CD14-positive monocyte (primary cell): ENCODE measurements around the gene SLC5A12. TPM values are rescaled to one million over a fixed set of nuclear protein-coding genes. Genes with fewer than 3 reads are reported as not detected.

ENCODE experiments used
- DNase-seq, 3 donors: peaks; one replicate each; pipeline ENCODE4 v3.0.0-alpha.2; 2011 to 2022
- H2AFZ ChIP-seq: 2 replicates; pipeline ENCODE4 v1.6.0; 2012; ENCODE audit warnings: mild to moderate bottlenecking, low read depth, low read length, inconsistent platforms; ENCODE audit not compliant: insufficient read depth, poor library complexity, severe bottlenecking
- H3K27ac ChIP-seq, 2 donors: 1 replicate in 1 of 2; 2 replicates in 1 of 2; pipeline ENCODE4 v1.5.1; 2012 to 2013; ENCODE audit warnings: low read length in 2 of 2, control low read depth in 1 of 2, inconsistent platforms in 1 of 2, low read depth in 1 of 2, mild to moderate bottlenecking in 1 of 2
- H3K27me3 ChIP-seq, 2 donors: one replicate each; pipeline versions ENCODE4 v1.6.0 to v1.6.1; 2011 to 2013; ENCODE audit warnings: low read length in 2 of 2; ENCODE audit not compliant: control insufficient read depth in 2 of 2, insufficient read depth in 2 of 2
- H3K36me3 ChIP-seq, 2 donors: replicated peaks in 1 of 2; 1 replicate in 1 of 2; 2 replicates in 1 of 2; pipeline versions ENCODE4 v1.5.1 to v1.6.1; 2012 to 2013; ENCODE audit warnings: low read length in 2 of 2, control low read depth in 1 of 2, inconsistent platforms in 1 of 2, mild to moderate bottlenecking in 1 of 2; ENCODE audit not compliant: insufficient read depth in 2 of 2, control insufficient read depth in 1 of 2
- H3K4me1 ChIP-seq, 2 donors: 1 replicate in 1 of 2; 2 replicates in 1 of 2; pipeline versions ENCODE4 v1.5.1 to v1.6.1; 2012 to 2013; ENCODE audit warnings: low read length in 2 of 2, control low read depth in 1 of 2, inconsistent platforms in 1 of 2, mild to moderate bottlenecking in 1 of 2, moderate library complexity in 1 of 2; ENCODE audit not compliant: insufficient read depth in 2 of 2, control insufficient read depth in 1 of 2
- H3K4me2 ChIP-seq: replicated peaks from 2 replicates; pipeline ENCODE3; 2012; ENCODE audit warnings: low read length, moderate library complexity, mild to moderate bottlenecking; ENCODE audit not compliant: poor library complexity, severe bottlenecking; ENCODE audit errors: extremely low read depth
- H3K4me3 ChIP-seq, 3 experiments: fragments of 200-600 bp in 1 of 3; sonication (generic) in 1 of 3; replicated peaks in 1 of 3; 1 replicate in 2 of 3; 2 replicates in 1 of 3; pipeline ENCODE4 v1.5.1; 2011 to 2013; ENCODE audit warnings: low read length in 3 of 3, mild to moderate bottlenecking in 3 of 3, control low read depth in 2 of 3, low read depth in 2 of 3, inconsistent platforms in 1 of 3, moderate library complexity in 1 of 3
- H3K79me2 ChIP-seq: 2 replicates; pipeline ENCODE4 v1.6.0; 2012; ENCODE audit warnings: mild to moderate bottlenecking, control low read depth, inconsistent platforms, low read length, moderate library complexity; ENCODE audit not compliant: insufficient read depth
- H3K9ac ChIP-seq: 2 replicates; pipeline ENCODE4 v1.6.0; 2017; ENCODE audit warnings: low read length, mild to moderate bottlenecking; ENCODE audit not compliant: insufficient read depth, poor library complexity, severe bottlenecking
- H3K9me3 ChIP-seq, 2 donors: replicated peaks in 1 of 2; 1 replicate in 1 of 2; 2 replicates in 1 of 2; pipeline versions ENCODE4 v1.5.1 to v1.6.1; 2012 to 2013; ENCODE audit warnings: low read length in 2 of 2, control low read depth in 1 of 2; ENCODE audit not compliant: control insufficient read depth in 1 of 2, insufficient read depth in 1 of 2
- H4K20me1 ChIP-seq: 2 replicates; pipeline ENCODE4 v1.6.0; 2012; ENCODE audit warnings: mild to moderate bottlenecking, low read length, control low read depth, moderate library complexity; ENCODE audit not compliant: insufficient read depth
- H3K27ac Mint-ChIP-seq, 7 donors: one replicate each; pipeline ENCODE4 v1.8.0; 2020; ENCODE audit warnings: mild to moderate bottlenecking in 7 of 7, mixed read lengths in 7 of 7, moderate library complexity in 6 of 7, inconsistent platforms in 2 of 7
- H3K27me3 Mint-ChIP-seq, 3 donors: one replicate each; pipeline ENCODE4 v1.8.0; 2021 to 2022; ENCODE audit warnings: low read depth in 3 of 3, mild to moderate bottlenecking in 3 of 3, mixed read lengths in 3 of 3, moderate library complexity in 3 of 3, inconsistent platforms in 1 of 3
- H3K36me3 Mint-ChIP-seq, 2 donors: one replicate each; pipeline ENCODE4 v1.8.0; 2020; ENCODE audit warnings: mixed read lengths in 2 of 2, inconsistent platforms in 1 of 2, mild to moderate bottlenecking in 1 of 2
- H3K4me1 Mint-ChIP-seq: one replicate; pipeline ENCODE4 v1.8.0; 2020; ENCODE audit warnings: mild to moderate bottlenecking, mixed read lengths
- H3K4me3 Mint-ChIP-seq, 2 donors: one replicate each; pipeline ENCODE4 v1.8.0; 2020; ENCODE audit warnings: mild to moderate bottlenecking in 2 of 2, mixed read lengths in 2 of 2, moderate library complexity in 1 of 2
- H3K9me3 Mint-ChIP-seq, 7 donors: one replicate each; pipeline ENCODE4 v1.8.0; 2020 to 2022; ENCODE audit warnings: mixed read lengths in 7 of 7, mild to moderate bottlenecking in 6 of 7, moderate library complexity in 6 of 7, inconsistent platforms in 2 of 7
- CTCF ChIP-seq: fragments of 200-600 bp; IDR thresholded peaks from one replicate; pipeline ENCODE4 v1.8.0; 2022; ENCODE audit warnings: antibody characterized with exemption, mild to moderate bottlenecking
- WGBS: methylation state at CpG from one replicate; pipeline ENCODE4 v1.1.5; 2013; ENCODE audit warnings: missing lambda C conversion rate; ENCODE audit not compliant: insufficient coverage; 5-methylcytosine and 5-hydroxymethylcytosine counted together
- intact Hi-C, 2 donors: fragments of 100-400 bp; cut with micrococcal nuclease; formaldehyde crosslinking; loops; one replicate each; pipeline versions ENCODE4 v1.15.0 to v1.15.1; 2023
- polyA plus RNA-seq, 3 donors: library from polyadenylated mRNA; depleted of rRNA in 1 of 3; unstranded in 2 of 3; stranded (reverse) in 1 of 3; fragments of 300-500 nt in 2 of 3; fragments of >200 nt in 1 of 3; fragmentation: Illumina TruSeq in 2 of 3; gene quantifications; 1 replicate in 2 of 3; 2 replicates in 1 of 3; pipeline ENCODE4 v1.2.3, GENCODE V29; 2012 to 2021

SLC5A12 gene
- polyA plus RNA-seq, 3 donors = not detected

GRCh38 chr11:26741036-26741435, 19.2 kb upstream of the SLC5A12 start:
- Mint-ChIP-seq H3K9me3 (peaks cover 0 to 4% (median 0%) of the 10 kb centered on the region in 7 donors), H3K27ac (no peak overlapping the region), H3K4me3 (no peak overlapping the region), H3K27me3 (peaks cover 0 to 2% (median 0%) of the 10 kb centered on the region in 3 donors), H3K36me3 (no peaks in the 10 kb centered on the region), H3K4me1 (no peaks in the 10 kb centered on the region)
- no peaks in the 10 kb centered on the region for H3K9me3 ChIP-seq
- H3K27ac ChIP-seq = no peak overlapping the region
- no peaks in the 10 kb centered on the region for H3K27me3 ChIP-seq
- no peaks in the 10 kb centered on the region for H4K20me1 ChIP-seq
- TF ChIP-seq CTCF = no peak
- no peak overlapping the region for H3K9ac ChIP-seq
- no peaks in the 10 kb centered on the region for H3K79me2 ChIP-seq
- no peak overlapping the region for H3K4me2 ChIP-seq
- no peaks in the 10 kb centered on the region for H3K4me1 ChIP-seq
- no peak for DNase-seq
- 63% methylated on average over 1 of the region's 2 CpGs for WGBS
- no peak overlapping the region for H3K4me3 ChIP-seq
- intact Hi-C loops = no loop called here
- no peaks in the 10 kb centered on the region for H3K36me3 ChIP-seq
- H2AFZ ChIP-seq = no peak overlapping the region

GRCh38 chr11:26739366-26740073, 17.7 kb upstream of the SLC5A12 start:
- no peak for DNase-seq
- Histone ChIP-seq H3K9ac (no peak overlapping the region), H4K20me1 (no peaks in the 10 kb centered on the region), H3K4me3 (no peak overlapping the region), H3K36me3 (no peaks in the 10 kb centered on the region), H2AFZ (no peak overlapping the region), H3K79me2 (no peaks in the 10 kb centered on the region), H3K9me3 (peaks cover 0 to 4% of the 10 kb centered on the region in 2 donors), H3K27ac (no peak overlapping the region), H3K4me1 (no peaks in the 10 kb centered on the region), H3K27me3 (no peaks in the 10 kb centered on the region), H3K4me2 (no peak overlapping the region)
- H3K27me3 Mint-ChIP-seq = peaks cover 0 to 2% (median 0%) of the 10 kb centered on the region in 3 donors
- no peak overlapping the region for H3K27ac Mint-ChIP-seq
- no peaks in the 10 kb centered on the region for H3K36me3 Mint-ChIP-seq
- no peaks in the 10 kb centered on the region for H3K4me1 Mint-ChIP-seq
- no peak overlapping the region for H3K4me3 Mint-ChIP-seq
- TF ChIP-seq CTCF = no peak
- peaks cover 0 to 4% (median 2%) of the 10 kb centered on the region in 7 donors for H3K9me3 Mint-ChIP-seq
- WGBS = 0% methylated on average over 1 of the region's 5 CpGs
- intact Hi-C loops = no loop called here
